Measurements from ENCODE around the gene SUPT3H.

The SUPT3H gene

DNA sequence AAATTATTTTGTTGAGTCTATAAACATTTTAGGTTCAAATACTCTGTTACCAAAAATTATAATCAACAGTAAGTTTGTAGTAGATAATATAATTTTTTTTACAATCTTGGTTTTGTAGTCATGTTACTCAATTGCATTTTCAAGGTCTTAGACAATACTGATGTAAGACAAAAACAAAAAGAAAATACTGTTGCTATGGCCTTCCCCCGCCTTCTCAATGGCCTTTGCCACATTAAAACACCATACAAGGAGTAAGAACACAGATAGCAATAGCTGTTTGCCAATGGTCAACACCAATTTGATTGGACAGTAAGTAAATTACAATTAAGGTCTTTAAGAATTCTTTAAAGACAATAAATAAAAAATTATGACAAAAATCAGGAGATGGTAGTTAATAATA is 540.0 kb downstream of the SUPT3H start:
- H3K4me3 Mint-ChIP-seq: no peak overlapping the region
- H3K4me1 Mint-ChIP-seq: peaks cover 6% of the 10 kb centered on the region
- no peak overlapping the region for H3K27ac Mint-ChIP-seq
- peaks cover 2% of the 10 kb centered on the region for H3K36me3 Mint-ChIP-seq (ENCODE audit: low read depth)
- no peak for DNase-seq
- H3K27me3 Mint-ChIP-seq: no peaks in the 10 kb centered on the region
- H3K9me3 Mint-ChIP-seq: no peaks in the 10 kb centered on the region
- ATAC-seq: no peak

DNA sequence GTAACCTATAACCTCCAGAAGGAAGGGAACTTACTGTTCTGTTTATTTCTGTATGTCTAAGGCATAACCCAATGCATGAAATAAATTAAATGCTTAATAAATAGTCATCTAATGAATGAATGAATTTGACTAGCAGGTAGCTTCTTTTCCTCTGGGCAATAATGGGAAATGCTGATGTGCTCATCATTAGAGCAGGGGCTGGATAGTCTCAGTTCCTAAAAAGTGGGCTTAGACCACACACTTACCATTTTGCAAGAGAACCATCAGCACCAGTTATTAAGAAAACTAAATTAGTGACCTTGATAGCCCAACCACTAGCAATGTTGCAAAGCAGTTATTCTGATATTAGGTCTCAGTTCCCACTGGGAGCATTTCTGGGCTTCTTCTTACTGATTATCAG is 540.5 kb downstream of the SUPT3H start:
- Mint-ChIP-seq H3K36me3 (ENCODE audit: low read depth) (peaks cover 2% of the 10 kb centered on the region), H3K9me3 (no peaks in the 10 kb centered on the region), H3K27me3 (no peaks in the 10 kb centered on the region), H3K4me1 (peaks cover 6% of the 10 kb centered on the region), H3K27ac (no peak overlapping the region), H3K4me3 (no peak overlapping the region)
- DNase-seq: no peak
- ATAC-seq: no peak

DNA sequence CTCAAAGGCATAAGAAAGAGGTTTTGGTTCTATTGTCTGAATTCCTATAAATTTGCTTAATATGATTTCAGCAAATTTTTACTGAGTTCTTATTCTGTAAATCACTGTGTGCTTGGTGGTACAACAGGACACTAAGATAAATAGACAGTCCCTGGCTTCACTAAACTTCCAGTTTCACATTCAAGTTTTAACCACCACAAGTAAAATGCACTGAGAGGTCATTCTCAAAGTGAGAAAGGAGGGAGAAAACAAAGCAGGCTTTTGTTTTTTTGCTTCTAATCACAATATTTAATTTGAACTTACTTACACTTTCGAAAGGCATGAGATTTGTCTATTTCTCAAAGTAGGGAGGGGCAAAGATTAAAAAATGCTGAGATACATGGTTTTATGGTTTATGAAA is 544.5 kb downstream of the SUPT3H start:
- ATAC-seq: no peak
- Mint-ChIP-seq H3K4me1 (peaks cover 22% of the 10 kb centered on the region), H3K27me3 (no peaks in the 10 kb centered on the region), H3K27ac (no peak overlapping the region), H3K9me3 (no peaks in the 10 kb centered on the region), H3K36me3 (ENCODE audit: low read depth) (peaks cover 4% of the 10 kb centered on the region), H3K4me3 (no peak overlapping the region)
- DNase-seq: no peak

DNA sequence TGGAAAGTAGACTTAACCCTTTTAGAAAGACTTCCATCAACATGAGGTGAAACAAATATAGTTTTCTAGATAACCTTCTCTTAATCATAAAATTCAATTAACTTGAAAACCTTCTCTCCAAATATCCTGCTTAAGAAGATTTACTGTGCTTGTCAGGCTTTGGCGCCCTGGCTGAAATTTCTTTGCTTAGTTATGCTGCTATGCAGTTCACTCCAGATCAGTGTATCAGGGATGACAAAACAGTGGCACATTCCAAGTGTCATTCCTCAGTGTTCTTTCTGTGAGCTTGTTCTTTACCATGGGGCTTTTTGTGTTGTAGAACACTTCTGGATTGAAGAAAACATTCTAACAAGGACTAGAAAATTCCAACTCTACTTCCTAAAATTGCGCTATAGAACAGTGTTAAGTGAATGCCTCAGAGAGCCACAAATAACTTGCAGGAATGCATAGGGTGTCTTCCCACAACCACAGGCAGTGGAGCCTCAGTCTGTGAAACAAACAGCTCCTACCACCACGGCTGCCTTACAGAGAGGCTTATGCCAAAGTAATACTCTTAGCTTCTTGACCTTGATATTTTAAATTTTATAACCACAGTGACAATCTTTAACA is 546.6 kb downstream of the SUPT3H start:
- ATAC-seq (no peak), DNase-seq (no peak)
- peaks cover 4% of the 10 kb centered on the region for H3K36me3 Mint-ChIP-seq (ENCODE audit: low read depth)
- no peaks in the 10 kb centered on the region for H3K9me3 Mint-ChIP-seq
- no peak overlapping the region for H3K4me3 Mint-ChIP-seq
- no peaks in the 10 kb centered on the region for H3K27me3 Mint-ChIP-seq
- H3K4me1 Mint-ChIP-seq: peaks cover 22% of the 10 kb centered on the region
- H3K27ac Mint-ChIP-seq: no peak overlapping the region

DNA sequence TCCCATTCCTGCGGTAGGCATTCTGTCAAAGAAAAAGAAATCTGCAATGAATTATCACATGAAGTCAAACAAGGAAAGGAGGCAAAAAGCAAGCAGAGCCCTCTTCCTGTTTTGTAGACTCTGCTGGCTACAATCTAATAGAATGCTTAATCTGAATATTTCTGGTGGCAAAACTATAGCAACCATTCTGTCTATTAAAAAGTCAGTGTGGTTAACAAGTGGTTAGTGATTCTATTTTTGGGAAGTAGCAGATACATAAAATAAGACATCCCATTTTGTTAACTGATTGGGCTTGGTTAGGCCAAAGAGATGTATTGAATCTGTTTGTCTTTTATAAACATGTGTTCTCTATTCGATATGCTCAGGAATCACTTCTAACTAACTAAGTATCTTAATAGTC is 547.9 kb downstream of the SUPT3H start:
- Mint-ChIP-seq H3K27me3 (no peaks in the 10 kb centered on the region), H3K27ac (no peak overlapping the region), H3K9me3 (no peaks in the 10 kb centered on the region), H3K4me1 (peaks cover 22% of the 10 kb centered on the region), H3K4me3 (peak overlapping the region; percentile 16), H3K36me3 (ENCODE audit: low read depth) (peaks cover 6% of the 10 kb centered on the region)
- DNase-seq: no peak
- ATAC-seq: peak; percentile 24

DNA sequence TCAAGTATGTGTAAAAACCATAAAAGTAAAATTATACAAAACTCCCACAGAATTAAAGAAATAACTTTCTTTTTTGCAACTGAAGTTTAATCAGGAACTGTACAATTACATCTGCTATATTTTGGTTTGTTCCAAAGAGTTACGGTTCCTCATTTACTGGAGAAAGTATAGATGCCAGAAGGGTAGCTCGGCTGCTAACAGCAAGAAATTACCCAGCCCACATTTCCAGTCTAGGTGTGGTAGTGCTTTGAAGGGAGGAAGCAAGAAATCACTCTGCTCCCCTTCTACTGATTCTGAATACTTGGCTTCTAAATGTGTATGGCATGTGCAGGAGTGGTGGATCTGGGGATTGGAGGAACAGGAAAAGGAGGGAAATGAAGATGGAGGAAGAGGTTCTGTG is 549.0 kb downstream of the SUPT3H start:
- ATAC-seq (no peak), DNase-seq (no peak)
- no peaks in the 10 kb centered on the region for H3K9me3 Mint-ChIP-seq
- H3K4me3 Mint-ChIP-seq: no peak overlapping the region
- H3K4me1 Mint-ChIP-seq: peaks cover 22% of the 10 kb centered on the region
- H3K27ac Mint-ChIP-seq: no peak overlapping the region
- no peaks in the 10 kb centered on the region for H3K27me3 Mint-ChIP-seq
- peaks cover 6% of the 10 kb centered on the region for H3K36me3 Mint-ChIP-seq (ENCODE audit: low read depth)

DNA sequence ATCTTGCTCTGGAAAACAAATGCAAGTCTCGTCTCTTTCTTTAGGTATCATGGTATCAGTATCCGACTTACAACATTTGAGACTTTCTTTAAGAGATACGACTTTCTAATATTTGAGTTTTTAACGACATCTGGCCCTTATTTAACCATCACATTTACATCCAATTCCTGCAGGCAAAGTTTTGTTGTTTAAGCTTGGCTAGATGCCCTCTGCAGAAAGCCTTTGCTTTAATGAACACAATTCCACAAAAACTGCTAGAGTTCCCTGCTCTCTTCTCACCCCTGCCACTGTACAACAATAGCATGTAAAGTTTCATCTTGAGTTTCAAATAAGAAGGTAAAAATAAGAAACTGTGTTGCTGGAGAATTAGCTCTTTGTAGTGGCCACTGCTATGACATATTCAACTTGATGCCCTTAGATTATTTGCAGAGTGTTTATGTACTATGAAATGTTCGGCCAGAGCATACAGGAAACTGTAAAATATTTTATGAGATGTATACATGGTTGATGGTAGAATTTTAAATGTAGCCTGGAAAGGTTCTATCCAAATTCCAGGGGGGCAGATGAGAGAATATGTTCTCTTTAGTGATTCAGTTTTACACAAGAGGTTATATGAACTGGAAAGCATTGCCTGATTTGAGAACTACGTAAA is 551.6 kb downstream of the SUPT3H start:
- Mint-ChIP-seq H3K4me1 (peaks cover 20% of the 10 kb centered on the region), H3K9me3 (no peaks in the 10 kb centered on the region), H3K4me3 (no peak overlapping the region), H3K27ac (no peak overlapping the region), H3K36me3 (ENCODE audit: low read depth) (peaks cover 6% of the 10 kb centered on the region), H3K27me3 (no peaks in the 10 kb centered on the region)
- no peak for ATAC-seq
- no peak for DNase-seq

DNA sequence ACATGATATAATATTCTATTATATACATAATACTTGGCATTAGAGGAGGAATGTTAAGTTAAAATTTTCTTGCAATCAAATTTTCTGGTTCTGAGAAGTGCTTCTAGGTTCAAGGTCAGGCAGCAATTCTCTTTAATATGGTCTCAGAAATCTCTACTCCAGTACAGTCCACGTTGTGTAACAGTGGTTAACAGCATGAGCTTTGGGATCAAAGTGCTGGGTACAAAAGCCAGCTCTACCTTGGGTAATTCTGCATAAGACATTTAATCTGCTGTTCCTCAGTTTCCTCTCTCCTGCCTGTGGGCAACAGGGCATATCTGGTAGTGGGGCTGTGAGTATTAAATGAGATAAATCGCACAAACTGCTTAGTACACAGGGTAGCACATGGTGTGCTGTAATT is 552.5 kb downstream of the SUPT3H start:
- no peak overlapping the region for H3K4me3 Mint-ChIP-seq
- peaks cover 6% of the 10 kb centered on the region for H3K36me3 Mint-ChIP-seq (ENCODE audit: low read depth)
- no peaks in the 10 kb centered on the region for H3K9me3 Mint-ChIP-seq
- no peak overlapping the region for H3K27ac Mint-ChIP-seq
- DNase-seq: no peak
- H3K27me3 Mint-ChIP-seq: no peaks in the 10 kb centered on the region
- peaks cover 16% of the 10 kb centered on the region for H3K4me1 Mint-ChIP-seq
- ATAC-seq: no peak

DNA sequence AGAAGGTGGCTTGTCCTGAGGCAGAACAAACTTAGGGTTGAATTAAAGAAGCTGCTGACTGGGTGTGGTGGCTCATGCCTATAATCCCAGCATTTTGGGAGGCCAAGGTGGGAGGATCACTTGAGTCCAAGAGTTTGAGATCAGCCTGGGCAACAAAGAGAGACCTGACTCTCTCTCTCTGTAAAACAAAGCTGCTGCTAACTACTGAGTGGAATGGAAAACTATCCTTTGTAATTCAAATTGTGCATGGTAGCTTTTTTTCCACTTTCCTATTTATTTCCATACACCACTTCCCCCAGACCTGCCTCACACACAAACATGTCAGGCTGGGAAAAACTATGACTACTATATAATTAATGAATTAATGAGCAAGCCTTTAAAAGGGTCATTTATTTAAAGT is 553.2 kb downstream of the SUPT3H start:
- H3K36me3 Mint-ChIP-seq (ENCODE audit: low read depth): peaks cover 6% of the 10 kb centered on the region

DNA sequence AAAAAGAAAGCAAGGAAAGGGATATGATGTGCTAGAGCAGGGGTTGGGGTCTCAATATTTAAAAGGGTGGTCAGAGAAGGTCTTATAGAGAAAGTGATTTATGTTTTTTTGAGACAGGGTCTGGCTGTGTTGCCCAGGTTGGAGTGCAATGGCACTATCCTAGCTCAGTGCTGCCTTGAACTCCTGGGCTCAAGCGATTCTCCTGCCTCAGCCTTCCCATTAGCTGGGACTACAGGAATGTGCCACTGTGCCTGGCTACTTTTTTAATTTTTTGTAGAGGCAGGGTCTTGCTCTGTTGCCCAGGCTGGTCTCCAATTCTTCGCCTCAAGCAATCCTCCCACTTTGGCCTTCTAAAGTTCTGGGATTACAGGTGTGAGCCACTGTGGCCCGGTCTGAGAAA is 557.0 kb downstream of the SUPT3H start:
- Mint-ChIP-seq H3K36me3 (ENCODE audit: low read depth) (peaks cover 12% of the 10 kb centered on the region), H3K4me3 (no peak overlapping the region), H3K27ac (no peak overlapping the region), H3K27me3 (no peaks in the 10 kb centered on the region), H3K4me1 (no peaks in the 10 kb centered on the region), H3K9me3 (peaks cover 5% of the 10 kb centered on the region)
- DNase-seq: no peak
- ATAC-seq: no peak

More for the DNA sequence above, 553.2 kb downstream of the SUPT3H start:
- H3K4me3 Mint-ChIP-seq: no peak overlapping the region
- peaks cover 9% of the 10 kb centered on the region for H3K4me1 Mint-ChIP-seq
- H3K9me3 Mint-ChIP-seq: no peaks in the 10 kb centered on the region
- no peak for ATAC-seq
- no peak for DNase-seq
- H3K27me3 Mint-ChIP-seq: no peaks in the 10 kb centered on the region
- no peak overlapping the region for H3K27ac Mint-ChIP-seq

DNA sequence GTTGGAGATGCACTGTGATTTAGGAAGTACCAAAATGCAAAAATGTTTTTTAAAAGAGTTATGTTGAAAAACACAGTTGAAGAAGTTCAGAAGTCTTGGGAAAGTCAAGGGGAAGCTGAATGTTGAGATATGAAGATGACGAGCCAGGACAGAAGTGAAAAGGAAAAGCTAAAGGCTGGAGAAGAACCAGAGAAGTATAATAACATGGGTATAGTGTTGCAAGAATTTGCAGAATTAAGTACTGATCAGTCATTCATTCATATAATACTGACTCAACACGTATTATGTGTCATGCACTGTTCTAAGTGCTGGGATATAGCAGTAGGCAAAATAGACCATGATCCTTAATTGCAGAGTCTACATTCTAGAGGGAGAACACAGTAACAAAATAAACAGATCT is 557.4 kb downstream of the SUPT3H start:
- Mint-ChIP-seq H3K4me1 (no peaks in the 10 kb centered on the region), H3K36me3 (ENCODE audit: low read depth) (peaks cover 11% of the 10 kb centered on the region), H3K9me3 (peaks cover 5% of the 10 kb centered on the region), H3K27me3 (no peaks in the 10 kb centered on the region), H3K27ac (no peak overlapping the region), H3K4me3 (no peak overlapping the region)
- DNase-seq (no peak), ATAC-seq (no peak)

DNA sequence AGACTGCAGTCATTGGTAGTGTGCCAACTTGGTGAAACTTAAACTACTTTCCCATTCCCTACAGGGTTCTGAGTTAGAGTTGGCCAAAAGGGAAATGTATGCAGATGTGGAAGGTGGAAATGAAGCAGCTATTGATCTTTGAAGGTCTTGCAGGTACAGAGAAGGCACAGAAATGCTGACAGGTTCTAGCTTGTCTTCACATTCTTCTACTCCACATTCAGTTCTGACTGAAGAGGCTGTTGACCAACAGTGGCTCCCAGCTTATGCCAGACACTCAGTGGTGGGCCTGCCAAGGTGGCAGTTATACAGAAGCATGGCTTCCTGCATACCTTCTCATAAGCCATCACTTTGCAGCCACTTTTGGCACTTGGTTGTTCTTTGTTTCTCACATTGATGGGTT is 566.3 kb downstream of the SUPT3H start:
- Mint-ChIP-seq H3K4me1 (peaks cover 14% of the 10 kb centered on the region), H3K4me3 (no peak overlapping the region), H3K27me3 (no peaks in the 10 kb centered on the region), H3K36me3 (ENCODE audit: low read depth) (peaks cover 3% of the 10 kb centered on the region), H3K9me3 (no peaks in the 10 kb centered on the region), H3K27ac (no peak overlapping the region)
- DNase-seq (no peak), ATAC-seq (no peak)

DNA sequence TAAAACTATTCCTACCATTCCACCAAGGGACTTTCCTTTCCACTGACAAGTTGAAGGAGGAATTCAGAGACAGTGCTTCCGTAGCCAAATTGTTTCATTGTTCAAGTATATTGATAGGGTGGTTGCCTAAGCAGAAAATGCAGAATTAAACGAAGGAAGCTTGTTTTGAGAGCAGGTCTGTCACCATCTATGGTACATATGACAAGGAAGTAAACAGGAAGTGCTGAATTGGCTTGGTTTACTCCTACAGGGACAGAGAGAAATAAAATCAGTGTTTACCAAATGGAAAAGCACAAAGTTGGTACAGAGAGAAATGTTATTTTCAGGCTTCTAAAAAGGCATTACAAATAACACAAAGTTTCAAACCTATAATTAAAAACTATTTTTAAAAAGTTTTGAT is 568.5 kb downstream of the SUPT3H start:
- DNase-seq (no peak), ATAC-seq (no peak)
- no peak overlapping the region for H3K4me3 Mint-ChIP-seq
- H3K27ac Mint-ChIP-seq: no peak overlapping the region
- H3K4me1 Mint-ChIP-seq: peaks cover 14% of the 10 kb centered on the region
- no peaks in the 10 kb centered on the region for H3K9me3 Mint-ChIP-seq
- H3K36me3 Mint-ChIP-seq (ENCODE audit: low read depth): peaks cover 2% of the 10 kb centered on the region
- H3K27me3 Mint-ChIP-seq: no peaks in the 10 kb centered on the region

DNA sequence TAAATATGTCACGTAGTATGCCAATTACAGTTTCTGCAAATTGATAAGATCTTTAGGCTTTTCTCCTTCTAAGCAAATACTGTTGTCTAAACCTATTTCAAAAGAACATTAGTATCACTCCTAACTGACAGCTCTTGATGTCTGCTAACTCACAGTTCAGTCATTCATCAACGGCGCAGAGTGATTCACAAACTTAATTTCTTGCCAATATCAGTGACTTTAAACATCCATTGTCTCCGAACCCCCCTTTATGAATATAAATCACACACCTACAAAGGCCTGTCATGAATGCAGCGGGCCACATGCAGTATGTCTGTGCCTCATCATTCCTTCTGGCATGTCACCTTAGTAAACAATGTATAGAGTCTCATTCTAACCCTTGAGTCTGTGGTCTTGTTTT is 569.6 kb downstream of the SUPT3H start:
- H3K27me3 Mint-ChIP-seq: no peaks in the 10 kb centered on the region
- DNase-seq (no peak), ATAC-seq (no peak)
- H3K4me1 Mint-ChIP-seq: peaks cover 14% of the 10 kb centered on the region
- H3K27ac Mint-ChIP-seq: no peak overlapping the region
- no peak overlapping the region for H3K4me3 Mint-ChIP-seq
- H3K36me3 Mint-ChIP-seq (ENCODE audit: low read depth): peaks cover 2% of the 10 kb centered on the region
- no peaks in the 10 kb centered on the region for H3K9me3 Mint-ChIP-seq

DNA sequence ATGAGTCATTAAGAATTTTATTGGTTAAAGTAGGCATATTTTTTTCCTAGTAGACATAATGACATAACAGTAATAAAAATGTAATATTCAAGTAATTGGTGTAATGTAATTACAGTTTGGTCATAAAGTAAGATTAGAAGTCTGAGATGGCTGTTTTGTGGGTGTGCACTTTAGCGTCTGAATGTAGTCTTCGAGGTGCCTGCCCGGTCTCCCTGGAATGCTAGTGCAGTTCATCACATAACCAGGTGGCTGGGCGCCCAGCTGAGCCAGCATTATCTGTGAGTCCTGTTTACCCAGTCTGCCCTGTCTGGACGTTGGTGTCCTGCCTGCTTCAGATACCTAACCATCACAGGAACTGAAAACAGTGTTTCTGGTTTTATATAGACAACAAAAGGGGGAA is 571.1 kb downstream of the SUPT3H start:
- H3K36me3 Mint-ChIP-seq (ENCODE audit: low read depth): no peaks in the 10 kb centered on the region
- peaks cover 10% of the 10 kb centered on the region for H3K4me1 Mint-ChIP-seq
- no peaks in the 10 kb centered on the region for H3K27me3 Mint-ChIP-seq
- no peak for ATAC-seq
- H3K27ac Mint-ChIP-seq: no peak overlapping the region
- DNase-seq: no peak
- H3K4me3 Mint-ChIP-seq: no peak overlapping the region
- no peaks in the 10 kb centered on the region for H3K9me3 Mint-ChIP-seq

Data from activated naive CD8-positive, alpha-beta T cell treated with anti-CD3 and anti-CD28 coated beads, Interleukin-2, amount 50 U/mL, for 24 hours (primary cell).